Tibial nerve (tissue), 4 donors: ENCODE data around the gene SELENOS. TPM values are rescaled to one million over a fixed set of nuclear protein-coding genes. Genes with fewer than 3 reads are reported as not detected.
"Not testable (repeated sequence)": the region's sequence is repeated elsewhere in the genome, so short reads cannot be mapped to it uniquely, and the experiment has no call there.

ENCODE experiments used
- DNase-seq, 2 donors: peaks; one replicate each; pipeline ENCODE4 v3.0.0-alpha.2; 2019; ENCODE audit warnings: low spot score in 2 of 2
- H3K27ac ChIP-seq, 4 donors: fragments of 200-600 bp; sonication (generic) in 3 of 4; one replicate each; pipeline ENCODE4 v1.5.1; 2017 to 2019; ENCODE audit warnings: mild to moderate bottlenecking in 1 of 4
- H3K27me3 ChIP-seq, 2 donors: fragments of 200-600 bp; sonication (generic) in 1 of 2; one replicate each; pipeline versions ENCODE4 v1.5.1 to v1.6.0; 2017 to 2019
- H3K36me3 ChIP-seq, 3 donors: fragments of 200-600 bp; sonication (generic); one replicate each; pipeline ENCODE4 v1.5.1; 2018 to 2019
- H3K4me1 ChIP-seq, 4 donors: fragments of 200-600 bp; sonication (generic) in 3 of 4; one replicate each; pipeline ENCODE4 v1.5.1; 2017 to 2019
- H3K4me3 ChIP-seq, 4 donors: fragments of 200-600 bp; sonication (generic) in 3 of 4; one replicate each; pipeline ENCODE4 v1.5.1; 2017 to 2019; ENCODE audit warnings: mild to moderate bottlenecking in 1 of 4, moderate library complexity in 1 of 4
- H3K9me3 ChIP-seq, 4 donors: fragments of 200-600 bp; sonication (generic) in 3 of 4; one replicate each; pipeline ENCODE4 v1.5.1; 2017 to 2019
- CTCF ChIP-seq, 5 experiments: fragments of 200-600 bp in 3 of 5; fragments of 450-650 bp in 2 of 5; sonication (generic) in 3 of 5; IDR thresholded peaks; one replicate each; pipeline ENCODE4 v1.5.1; 2016 to 2019; ENCODE audit warnings: antibody characterized with exemption in 5 of 5, mild to moderate bottlenecking in 3 of 5, moderate library complexity in 2 of 5
- EP300 ChIP-seq, 2 donors: sonication (generic); formaldehyde crosslinking; IDR thresholded peaks; one replicate each; pipeline ENCODE4 v1.6.1; 2017; ENCODE audit warnings: antibody characterized with exemption in 2 of 2, mild to moderate bottlenecking in 1 of 2
- POLR2A ChIP-seq, 2 donors: fragments of 450-650 bp; IDR thresholded peaks; one replicate each; pipeline ENCODE4 v1.6.1; 2017; ENCODE audit warnings: antibody characterized with exemption in 2 of 2, mild to moderate bottlenecking in 2 of 2, moderate library complexity in 2 of 2
- WGBS, 2 donors: methylation state at CpG; one replicate each; pipeline ENCODE4 v1.1.5; 2018; 5-methylcytosine and 5-hydroxymethylcytosine counted together
- total RNA-seq, 4 donors: library from RNA; depleted of rRNA; stranded (reverse); fragments of >200 nt; gene quantifications; one replicate each; pipeline ENCODE4 v1.1.0, GENCODE V29; 2016

SELENOS gene
- total RNA-seq, 4 donors from 2014 or later = 64.8 to 104 (median 88.0) TPM

DNA sequence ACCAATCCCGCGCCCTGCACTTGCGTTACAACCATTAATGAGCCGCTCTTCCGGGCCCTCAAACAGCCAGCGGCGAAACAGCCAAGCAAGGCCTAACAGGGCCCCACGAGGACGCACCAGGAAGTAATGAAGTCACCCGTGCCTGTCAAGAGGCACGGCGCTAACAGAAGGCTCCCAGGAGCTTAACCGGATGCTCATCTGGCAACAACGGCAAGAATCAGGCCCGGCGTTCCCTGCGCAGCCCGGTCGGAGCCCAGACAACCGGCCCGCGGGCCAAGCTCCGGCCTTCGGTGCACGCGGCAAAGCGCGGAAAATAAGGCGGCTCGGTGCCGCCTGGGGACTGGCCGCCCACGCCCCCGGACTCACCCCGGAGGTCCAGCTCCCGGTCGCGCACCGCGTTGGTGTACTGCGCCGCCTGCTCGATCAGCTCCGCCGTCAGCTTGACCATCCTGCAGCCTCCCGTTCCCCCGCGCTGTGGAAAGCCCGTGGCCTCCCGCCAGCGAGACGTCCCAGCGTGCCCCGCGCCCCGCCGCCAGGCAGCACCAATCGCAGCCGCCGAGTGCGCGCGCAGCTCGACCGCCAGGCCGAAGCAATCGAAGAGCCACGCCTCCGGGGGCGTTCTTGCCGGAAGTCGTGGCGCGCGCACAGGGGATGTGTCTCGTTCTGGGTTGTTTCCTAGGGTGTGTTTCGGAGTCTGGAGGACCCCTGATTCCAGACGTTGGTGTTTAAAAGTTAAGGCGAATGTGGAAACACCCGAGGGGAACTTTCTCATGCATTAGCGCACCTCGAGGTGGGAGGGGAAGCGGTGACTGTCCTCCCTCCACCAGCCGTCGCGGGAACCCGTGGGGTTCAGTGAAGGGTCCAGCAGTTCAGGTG is 17.7 kb upstream of the SELENOS start, which contains the start of gene SNRPA1:
Gene SNRPA1 (minus strand): TSS at position 518 of the 876 bp plus-strand sequence. CDS start 70 bp downstream, at position 448.
- peak; percentile 96 to 99 for DNase-seq
- Histone ChIP-seq H3K4me1 (peaks cover 0 to 43% (median 19%) of the 10 kb centered on the region in 4 donors), H3K4me3 (peak within 1 kb of the TSS; percentile 95 to 99 (median 97)), H3K9me3 (no peaks in the 10 kb centered on the region), H3K36me3 (peaks cover 0 to 14% (median 0%) of the 10 kb centered on the region in 3 donors), H3K27ac (peak within 1 kb of the TSS; percentile 89 to 98 (median 94)), H3K27me3 (no peaks in the 10 kb centered on the region)
- 0 to 1% methylated on average over 21 to 61 of the region's 87 CpGs for WGBS, 2 donors
- TF ChIP-seq POLR2A (IDR thresholded peaks at IDR 0.05) (peak; percentile 52 to 89), CTCF (IDR thresholded peaks at IDR 0.05) (peak in 2 of 5 experiments; percentile 17 to 60), EP300 (IDR thresholded peaks at IDR 0.05) (peak; percentile 50 to 98)

- Histone ChIP-seq H3K27ac (peak overlapping the region in 1 of 4 donors; percentile 98), H3K4me1 (peaks cover 0 to 53% (median 19%) of the 10 kb centered on the region in 4 donors), H3K9me3 (no peaks in the 10 kb centered on the region), H3K27me3 (no peaks in the 10 kb centered on the region), H3K36me3 (peaks cover 0 to 30% (median 0%) of the 10 kb centered on the region in 3 donors), H3K4me3 (peak overlapping the region in 2 of 4 donors; percentile 97 to 99)
- TF ChIP-seq CTCF (IDR thresholded peaks at IDR 0.05) (no peak), EP300 (IDR thresholded peaks at IDR 0.05) (no peak), POLR2A (IDR thresholded peaks at IDR 0.05) (no peak)
- no peak for DNase-seq
- 73 to 79% methylated on average over 10 of the region's 10 CpGs for WGBS, 2 donors
These were observed 15.8 kb upstream of the SELENOS start for GRCh38 chr15:101293122-101293521.

GRCh38 chr15:101288905-101289513 is 11.7 kb upstream of the SELENOS start:
- H3K4me3 ChIP-seq = no peak overlapping the region
- no peak overlapping the region for H3K27ac ChIP-seq
- H3K4me1 ChIP-seq = peaks cover 0 to 49% (median 16%) of the 10 kb centered on the region in 4 donors
- 72 to 76% methylated on average over 8 of the region's 8 CpGs for WGBS, 2 donors
- no peak for TF ChIP-seq POLR2A (IDR thresholded peaks at IDR 0.05)
- TF ChIP-seq CTCF (IDR thresholded peaks at IDR 0.05) = peak; percentile 38 to 66 (median 44)
- no peak for TF ChIP-seq EP300 (IDR thresholded peaks at IDR 0.05)
- H3K36me3 ChIP-seq = peaks cover 0 to 68% (median 11%) of the 10 kb centered on the region in 3 donors
- H3K9me3 ChIP-seq = no peaks in the 10 kb centered on the region
- no peaks in the 10 kb centered on the region for H3K27me3 ChIP-seq
- DNase-seq = peak in 1 of 2 donors; percentile 33

DNA sequence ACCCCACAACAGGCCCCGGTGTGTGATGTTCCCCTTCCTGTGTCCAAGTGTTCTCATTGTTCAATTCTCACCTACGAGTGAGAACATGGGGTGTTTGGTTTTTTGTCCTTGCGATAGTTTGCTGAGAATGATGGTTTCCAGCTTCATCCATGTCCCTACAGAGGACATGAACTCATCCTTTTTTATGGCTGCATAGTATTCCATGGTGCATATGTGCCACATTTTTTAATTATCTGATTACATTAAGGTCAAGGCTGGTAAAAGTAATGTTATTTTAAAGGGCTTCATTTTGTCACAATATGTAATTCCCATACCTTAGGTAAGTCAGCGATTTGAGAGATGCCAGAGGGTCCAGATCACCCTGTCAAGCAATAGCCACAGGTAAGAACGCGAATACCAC is 10.1 kb upstream of the SELENOS start:
- not testable (repeated sequence) for H3K4me3 ChIP-seq, H3K27me3 ChIP-seq, H3K27ac ChIP-seq, DNase-seq, H3K9me3 ChIP-seq
- Histone ChIP-seq H3K36me3 (peaks cover 0 to 85% (median 11%) of the 10 kb centered on the region in 3 donors), H3K4me1 (peaks cover 0 to 32% (median 2%) of the 10 kb centered on the region in 4 donors)
- WGBS, 2 donors = 92 to 93% methylated on average over 6 of the region's 6 CpGs

DNA sequence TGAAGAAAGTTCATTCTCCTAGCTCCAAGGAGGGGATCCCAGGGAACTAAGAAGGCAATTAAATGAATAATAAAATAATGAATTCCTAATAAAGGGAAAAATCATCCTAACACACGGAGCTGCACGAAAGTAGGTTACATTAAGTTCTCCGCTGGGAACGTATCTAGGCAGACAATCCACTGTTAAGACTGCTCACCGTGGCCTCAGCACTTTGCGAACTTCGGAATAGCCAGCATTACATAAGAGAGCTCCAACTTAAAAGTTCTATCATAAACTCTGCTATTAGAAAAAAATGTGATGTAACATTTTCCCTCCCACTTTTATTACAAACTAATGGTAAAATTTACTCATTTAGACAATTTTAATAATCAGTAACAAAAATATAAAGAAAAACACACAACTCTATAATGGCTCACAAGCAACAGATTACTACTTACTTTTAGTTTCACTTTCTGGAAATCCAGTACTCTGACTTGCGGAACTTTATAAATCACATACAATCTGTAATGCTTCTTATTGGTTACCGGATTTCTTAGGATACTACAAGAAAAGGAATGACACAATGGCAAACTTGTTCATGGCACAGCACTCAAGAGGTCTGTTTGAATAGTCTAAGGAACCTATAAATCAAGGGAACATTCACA is 9.3 kb upstream of the SELENOS start:
- H3K4me3 ChIP-seq = no peak overlapping the region
- no peak for DNase-seq
- no peak for TF ChIP-seq CTCF (IDR thresholded peaks at IDR 0.05)
- H3K27me3 ChIP-seq = no peaks in the 10 kb centered on the region
- no peaks in the 10 kb centered on the region for H3K9me3 ChIP-seq
- H3K36me3 ChIP-seq = peaks cover 0 to 92% (median 11%) of the 10 kb centered on the region in 3 donors
- no peak overlapping the region for H3K27ac ChIP-seq
- 80 to 82% methylated on average over 9 of the region's 9 CpGs for WGBS, 2 donors
- H3K4me1 ChIP-seq = peaks cover 0 to 25% (median 0%) of the 10 kb centered on the region in 4 donors
